HCEC 1CT (cell line): ENCODE results near the gene AMBP.
A peak's percentile ranks its signal among the peaks of the same experiment; 100 is the strongest.
"Not testable (repeated sequence)": the region's sequence is repeated elsewhere in the genome, so short reads cannot be mapped to it uniquely, and the experiment has no call there.

ENCODE experiments used
- DNase-seq: peaks from one replicate; pipeline ENCODE4 v3.0.0-alpha.2; 2017

Gene AMBP

DNA sequence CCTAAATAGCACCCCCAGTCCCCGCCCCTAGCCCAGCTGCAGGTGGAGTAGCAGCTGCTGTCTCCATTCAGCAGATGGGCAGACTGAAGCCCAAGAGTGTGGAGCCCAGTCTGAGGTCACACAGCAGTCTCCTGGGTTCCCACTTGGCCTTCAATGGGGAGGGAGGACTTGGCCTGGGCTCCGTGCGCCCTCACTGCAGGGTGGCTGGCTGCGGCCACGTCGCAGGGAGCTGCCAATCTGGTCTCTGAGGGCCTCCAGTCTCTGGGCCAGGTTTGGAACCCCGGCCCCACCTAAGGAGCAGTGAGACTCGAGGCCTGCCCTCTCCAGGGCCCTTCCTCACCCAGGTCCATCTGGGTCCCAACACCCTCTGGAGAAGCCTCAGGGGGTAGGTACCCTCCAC lies 13.6 kb upstream of the AMBP start:
- no peak for DNase-seq

DNA sequence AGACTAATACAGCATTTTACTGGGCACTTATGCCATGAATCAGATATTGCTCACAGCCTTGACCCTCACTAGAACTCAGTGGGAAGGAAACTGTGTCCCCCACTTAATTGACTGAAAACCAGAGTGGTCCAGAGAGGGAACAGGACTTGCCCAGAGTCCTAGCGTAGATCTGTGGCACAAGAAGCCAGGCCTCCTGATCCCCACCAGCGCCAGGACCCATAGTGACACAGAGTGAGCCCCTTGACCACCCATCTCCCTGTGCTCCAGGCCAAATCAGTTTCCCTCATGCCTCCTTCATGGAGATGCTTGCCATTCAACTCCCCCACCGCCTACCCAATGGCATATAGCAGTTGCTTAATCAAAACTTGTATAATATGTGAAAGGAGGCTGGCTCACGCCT lies 12.7 kb upstream of the AMBP start:
- no peak for DNase-seq

DNA sequence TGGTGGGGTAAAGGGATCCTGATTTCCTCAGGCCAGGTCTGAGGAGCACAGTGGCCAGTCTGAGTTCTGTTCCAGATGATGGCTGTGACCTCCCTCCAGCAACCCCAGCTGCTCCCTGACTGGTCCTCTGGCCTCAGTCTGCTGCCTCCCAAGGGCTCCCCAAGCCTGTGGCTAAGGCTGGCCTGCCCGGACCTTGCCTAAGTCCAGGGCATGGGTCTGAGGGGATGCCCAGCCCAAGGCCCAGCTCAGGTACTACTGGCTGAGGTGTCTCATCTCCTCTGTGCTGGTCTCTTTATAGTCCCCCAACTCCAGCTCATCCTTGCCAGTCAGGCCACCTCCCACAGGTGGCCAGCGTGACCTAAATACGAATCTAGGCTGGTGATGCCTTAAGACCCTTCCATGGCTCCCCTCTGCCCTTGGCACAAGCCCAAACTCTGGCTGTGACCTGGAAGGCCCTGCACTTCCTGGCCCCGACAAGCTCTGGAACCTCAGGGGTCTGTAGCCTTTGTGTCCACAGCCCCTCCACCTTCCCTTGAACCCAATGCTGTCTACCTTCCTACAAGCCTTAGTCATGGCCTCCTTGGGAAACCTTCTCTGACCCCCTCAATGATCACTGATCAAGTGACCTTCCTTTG lies 11.2 kb upstream of the AMBP start:
- DNase-seq: no peak

DNA sequence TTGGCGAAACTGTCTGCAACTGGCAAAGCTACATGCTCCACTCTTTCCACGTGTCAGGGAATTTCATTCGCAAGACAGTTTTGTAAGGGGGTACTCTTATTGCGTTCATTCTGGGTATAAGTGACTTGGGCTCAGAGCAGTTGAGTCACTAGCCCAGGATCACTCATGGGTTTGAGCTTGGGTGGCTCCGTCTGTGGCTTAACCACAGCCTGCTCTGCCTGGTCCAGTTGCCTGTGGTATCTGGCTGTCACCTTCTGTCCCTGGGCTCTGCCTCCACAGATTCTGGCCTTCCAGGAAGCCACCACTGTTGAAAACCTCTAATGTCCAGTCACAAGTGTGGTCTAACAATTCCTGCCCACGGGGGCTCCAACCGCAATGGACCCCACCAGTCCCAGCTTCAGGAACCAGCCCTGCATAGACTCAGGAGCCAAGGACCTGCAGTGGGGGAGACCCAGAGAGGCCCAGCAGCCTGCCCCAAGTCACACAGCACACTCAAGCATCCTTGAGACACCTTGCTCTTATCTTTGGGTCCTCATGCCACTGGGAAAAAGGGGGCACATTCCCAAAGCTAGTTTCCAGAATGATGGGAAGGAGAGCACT lies 10.6 kb upstream of the AMBP start:
- DNase-seq: no peak

DNA sequence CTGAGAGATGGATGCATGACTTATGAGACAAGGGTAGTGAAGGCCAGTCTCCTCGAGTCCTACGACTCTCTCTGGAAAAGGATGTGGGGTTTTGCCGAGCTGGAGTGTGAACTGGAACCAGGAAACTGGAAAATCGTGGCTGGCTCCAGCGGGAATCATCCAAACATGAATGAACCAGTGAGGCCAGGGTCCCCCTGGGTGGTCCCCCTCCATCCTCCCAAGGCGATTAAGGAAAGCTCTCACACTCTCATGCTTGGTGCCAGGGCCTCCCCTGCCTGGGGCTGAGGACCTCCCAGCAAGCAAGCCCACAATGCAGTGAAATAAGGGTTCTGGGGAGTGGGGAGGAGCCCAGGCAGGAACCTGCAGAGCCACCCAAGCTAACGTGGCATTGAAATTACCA lies 9.6 kb upstream of the AMBP start:
- no peak for DNase-seq

DNA sequence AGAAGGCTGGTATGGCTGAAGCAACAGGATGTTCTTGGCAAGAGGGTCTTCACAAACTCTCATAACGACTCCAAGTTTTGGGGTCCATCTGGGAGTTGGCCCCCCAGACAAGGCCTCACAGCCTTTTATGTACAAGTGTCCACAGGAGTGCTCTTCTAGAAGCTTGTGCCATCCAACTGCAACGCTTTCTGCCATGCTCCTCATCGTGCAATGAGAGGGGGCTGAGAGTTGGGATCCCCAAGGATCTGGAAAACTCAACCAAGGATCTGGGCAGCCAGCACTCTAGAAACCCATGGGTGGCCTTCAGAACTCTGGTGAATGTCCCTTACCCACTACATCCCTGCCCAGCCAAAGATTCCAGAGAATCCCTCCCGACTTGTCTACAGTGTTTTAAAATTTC lies 8.5 kb upstream of the AMBP start:
- no peak for DNase-seq

DNA sequence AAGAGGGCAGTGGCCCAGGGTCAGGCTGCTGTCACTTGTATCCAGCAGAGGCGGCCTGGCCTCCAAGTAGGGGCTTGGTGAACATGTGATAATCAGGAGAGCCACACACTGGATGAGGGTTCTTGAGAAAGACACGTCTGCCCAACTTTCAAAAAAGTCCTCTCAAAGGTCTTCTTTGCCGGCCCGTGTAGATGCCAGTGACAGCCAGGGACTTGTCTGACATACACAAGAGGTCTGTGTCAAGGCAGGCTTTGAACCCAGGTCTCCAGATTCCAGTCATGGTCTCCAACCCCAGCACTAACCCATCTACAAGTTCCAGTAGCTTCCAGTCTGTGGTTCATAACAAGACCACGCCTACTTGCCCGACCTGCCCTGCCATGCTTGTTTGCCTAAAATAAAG lies 7.9 kb upstream of the AMBP start:
- no peak for DNase-seq

DNA sequence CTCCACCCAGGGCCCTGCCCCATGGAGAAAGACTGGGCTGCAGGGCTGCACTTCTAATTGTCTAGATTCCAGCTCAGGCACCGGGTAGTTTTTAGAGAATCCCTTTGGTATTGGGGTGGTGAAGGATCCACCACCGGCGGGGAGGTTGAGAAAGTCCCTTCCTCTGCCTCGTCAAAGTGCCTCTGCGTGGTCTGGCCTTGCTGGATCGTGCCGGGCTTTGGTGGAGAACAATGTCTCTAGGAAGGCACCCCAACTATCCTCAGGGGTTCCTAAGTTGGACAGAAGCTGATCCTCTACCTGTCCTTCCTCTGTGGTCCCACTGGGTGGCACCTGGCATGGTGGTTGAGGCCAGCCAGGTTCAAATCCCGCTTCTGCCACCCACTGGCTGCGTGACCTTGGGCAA lies 7.3 kb upstream of the AMBP start:
- no peak for DNase-seq

DNA sequence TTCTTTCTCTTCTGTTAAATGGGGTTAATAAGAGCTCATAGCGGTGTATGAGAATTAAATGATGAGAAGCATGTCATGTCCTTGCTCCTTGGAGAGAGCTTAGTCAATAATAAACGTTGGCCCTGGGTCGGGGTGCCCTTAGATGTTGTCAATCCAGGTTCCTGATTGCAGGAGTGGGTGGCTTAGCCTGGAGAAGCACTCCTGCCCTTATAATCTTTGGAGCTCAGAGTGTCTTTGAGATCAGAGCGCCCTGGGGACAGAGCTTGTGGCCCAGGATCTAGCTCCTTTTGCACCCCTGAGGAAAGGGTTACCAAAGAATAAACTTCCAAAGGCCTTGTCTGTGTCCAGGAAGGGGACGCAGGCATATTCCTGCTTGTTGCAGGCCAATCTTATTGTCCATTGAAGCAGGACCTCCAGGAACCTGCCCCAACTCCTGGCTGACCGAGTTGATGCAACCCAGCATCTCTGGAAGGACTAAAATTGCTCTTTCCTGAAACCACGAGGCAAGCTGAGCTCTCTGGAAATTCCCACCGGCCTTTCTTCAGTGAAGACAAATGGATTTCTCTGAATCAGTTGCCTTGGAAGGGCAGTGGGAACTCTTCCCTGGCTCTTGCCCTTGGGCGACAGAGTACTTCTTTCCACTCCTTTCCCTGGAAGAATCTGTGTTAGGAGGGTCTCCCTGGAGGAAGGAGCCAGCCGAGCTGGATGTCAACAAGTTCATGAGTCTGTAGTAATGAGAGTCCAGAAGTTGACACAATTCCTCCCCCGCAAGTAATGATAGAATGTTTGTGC lies 6.4 kb upstream of the AMBP start:
- DNase-seq: no peak

DNA sequence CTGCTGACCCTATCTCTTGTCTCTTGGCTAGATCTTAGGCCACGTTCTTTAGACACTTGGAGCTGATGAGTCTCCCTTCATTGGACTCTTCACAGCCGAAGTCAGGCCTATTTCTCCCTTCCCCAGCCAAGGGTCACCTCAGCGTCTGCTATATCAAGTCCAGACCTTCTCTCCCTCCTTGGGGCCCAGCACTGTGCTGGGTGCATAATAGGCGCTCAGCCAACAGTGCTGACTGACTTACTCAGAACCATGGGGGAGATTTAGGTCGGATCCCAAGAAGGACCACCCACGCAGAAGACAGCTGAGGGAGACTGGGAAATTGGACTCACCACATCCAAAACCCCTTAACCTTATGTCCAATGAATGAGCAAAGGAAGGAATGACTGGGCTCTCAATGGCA lies 5.6 kb upstream of the AMBP start:
- no peak for DNase-seq

DNA sequence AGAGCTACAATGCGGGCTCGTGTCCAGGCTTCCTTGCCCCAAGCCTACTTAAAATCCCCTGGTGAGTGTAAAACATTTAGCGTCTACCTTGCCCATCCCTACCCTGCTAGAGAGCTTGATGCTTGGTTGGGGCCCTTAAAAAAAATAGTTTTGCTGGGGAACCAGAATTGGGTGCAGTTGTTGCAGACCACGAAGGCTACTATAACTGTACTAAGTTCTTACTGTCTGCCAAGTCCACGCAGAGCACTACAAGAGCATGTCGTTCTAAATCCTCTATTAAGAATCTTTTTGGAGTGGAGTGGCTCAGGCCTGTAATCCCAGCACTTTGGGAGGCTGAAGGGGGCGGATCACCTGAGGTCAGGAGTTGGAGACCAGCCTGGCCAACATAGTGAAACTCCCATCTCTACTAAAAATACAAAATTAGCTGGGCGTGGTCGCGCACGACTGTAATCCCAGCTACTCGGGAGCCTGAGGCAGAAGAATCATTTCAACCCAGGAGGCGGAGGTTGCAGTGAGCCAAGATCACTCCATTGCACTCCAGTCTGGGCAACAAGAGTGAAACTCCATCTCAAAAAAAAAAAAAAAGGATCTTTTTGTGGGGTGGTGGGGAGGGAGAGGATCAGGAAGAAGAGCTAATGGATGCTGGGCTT lies 4.8 kb upstream of the AMBP start:
- DNase-seq: not testable (repeated sequence)

DNA sequence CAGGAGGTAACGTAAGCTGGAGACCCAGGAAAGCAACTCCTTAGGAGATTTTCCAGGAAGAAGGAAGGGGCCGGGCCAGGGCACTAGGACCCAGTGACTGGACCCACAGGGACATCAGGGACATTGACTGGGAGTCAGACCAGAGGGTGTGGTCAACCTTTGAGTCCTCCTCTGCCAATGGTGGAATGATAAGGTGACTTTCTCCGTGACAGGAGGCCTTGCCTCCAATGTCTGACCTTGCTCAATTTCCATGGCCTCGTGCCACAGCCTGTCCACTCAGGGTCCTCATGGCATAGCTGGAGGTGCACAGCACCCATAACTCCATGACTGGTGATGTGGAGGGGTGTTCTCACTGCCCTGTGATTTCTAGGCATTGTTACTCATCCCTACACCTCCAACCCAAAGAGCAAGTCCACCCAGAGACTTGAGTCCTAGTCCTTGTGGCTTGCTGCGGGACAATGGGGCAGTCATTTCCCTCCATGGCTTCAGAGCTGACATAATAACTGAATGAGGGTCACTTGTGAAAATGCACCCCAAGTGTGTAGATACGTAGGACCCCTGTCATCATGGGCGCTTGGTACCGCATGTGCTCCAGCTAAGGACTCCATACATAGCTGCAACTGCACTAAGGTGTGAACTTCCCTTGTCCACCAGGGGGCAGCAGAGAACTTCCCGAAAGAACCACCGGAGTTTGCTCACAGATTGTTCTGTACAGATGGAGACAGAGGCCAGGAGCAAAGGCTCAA lies 4.1 kb upstream of the AMBP start:
- peak; percentile 74 for DNase-seq

DNA sequence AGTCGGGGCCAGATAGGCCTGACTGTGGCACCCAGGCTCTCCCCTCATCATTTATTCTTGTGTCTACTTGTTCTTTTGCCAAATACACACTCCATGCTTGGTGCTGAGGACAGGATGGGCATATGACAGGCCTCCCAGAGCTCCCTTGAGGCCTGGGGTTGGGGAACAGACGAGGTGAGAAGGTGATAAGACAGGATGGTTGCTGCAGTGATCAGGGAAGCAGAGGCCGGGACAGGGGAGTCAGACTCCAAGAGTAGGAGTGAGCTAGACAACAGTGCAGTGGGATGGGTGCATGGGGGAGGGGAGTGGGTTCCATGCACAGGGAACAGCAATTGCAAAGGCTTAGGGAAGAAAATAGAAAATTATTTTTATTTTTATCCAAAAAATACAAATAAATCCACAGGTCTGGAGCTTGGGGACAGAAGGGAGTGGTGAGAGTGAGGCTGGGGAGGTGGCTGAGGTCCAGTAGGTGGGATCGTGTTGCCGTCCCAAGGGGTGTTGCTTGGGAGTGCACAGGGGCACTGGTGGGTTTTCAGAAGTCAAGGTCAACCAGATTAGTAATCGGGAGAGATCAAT lies 3.4 kb upstream of the AMBP start:
- no peak for DNase-seq

DNA sequence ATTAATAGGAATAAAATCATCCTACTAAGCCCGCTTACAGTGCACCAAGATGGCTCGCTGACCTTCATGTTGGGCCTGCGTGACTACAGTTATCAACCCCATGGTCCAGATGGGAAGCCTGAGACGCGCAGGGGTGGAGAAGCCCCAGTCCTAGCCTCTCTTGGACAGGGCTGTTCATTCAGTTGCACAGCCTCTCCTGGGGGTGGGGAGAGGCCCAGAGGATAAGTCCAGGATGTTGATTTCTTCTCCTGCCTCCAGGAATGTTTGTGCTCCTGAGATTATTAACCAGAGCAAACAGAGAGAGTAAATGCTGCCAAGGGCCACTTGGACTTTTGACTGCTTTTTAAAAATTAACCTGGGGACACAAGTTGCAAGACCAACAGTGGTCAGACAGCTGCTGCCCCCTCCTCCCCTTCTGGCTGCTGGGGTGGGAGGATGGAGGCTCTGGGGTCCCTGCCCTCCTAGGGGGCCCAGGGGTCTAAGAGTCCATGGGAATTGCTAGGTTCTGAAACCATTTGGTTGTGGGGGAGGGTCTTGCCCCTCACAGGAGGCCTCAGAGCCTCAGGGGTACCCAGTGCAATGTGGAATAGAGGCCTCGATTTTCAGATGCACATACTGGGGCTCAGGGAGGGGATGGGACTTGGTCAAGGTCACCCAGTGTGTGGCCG lies 2.8 kb upstream of the AMBP start:
- no peak for DNase-seq

DNA sequence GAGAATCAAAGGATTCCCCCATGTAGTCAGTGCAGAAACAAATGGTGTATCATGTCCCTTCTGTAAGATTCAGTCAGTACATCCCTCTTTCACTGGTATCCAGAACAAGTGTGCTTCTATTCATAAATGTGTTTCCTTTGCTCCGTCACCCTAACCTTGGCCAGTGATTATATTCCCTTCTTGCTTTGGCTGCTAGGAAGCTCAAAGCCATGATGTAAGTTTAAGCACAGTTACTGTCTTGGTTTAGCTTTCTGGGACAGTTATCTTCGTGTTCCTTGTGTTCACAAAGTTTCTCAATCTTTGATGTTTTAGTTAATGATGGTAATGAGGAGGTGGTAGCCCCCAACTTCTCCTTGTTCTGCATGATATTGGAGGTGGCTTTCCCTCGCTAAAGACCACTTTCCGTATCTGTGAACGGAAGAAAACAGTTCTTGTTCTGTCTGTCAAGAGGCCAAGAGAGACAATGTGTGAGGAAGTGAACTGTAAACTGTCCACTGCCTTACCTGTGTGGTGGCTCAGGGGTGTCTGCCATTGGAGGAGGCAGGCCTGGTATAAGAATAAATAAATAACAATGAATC lies 2.2 kb upstream of the AMBP start:
- no peak for DNase-seq

DNA sequence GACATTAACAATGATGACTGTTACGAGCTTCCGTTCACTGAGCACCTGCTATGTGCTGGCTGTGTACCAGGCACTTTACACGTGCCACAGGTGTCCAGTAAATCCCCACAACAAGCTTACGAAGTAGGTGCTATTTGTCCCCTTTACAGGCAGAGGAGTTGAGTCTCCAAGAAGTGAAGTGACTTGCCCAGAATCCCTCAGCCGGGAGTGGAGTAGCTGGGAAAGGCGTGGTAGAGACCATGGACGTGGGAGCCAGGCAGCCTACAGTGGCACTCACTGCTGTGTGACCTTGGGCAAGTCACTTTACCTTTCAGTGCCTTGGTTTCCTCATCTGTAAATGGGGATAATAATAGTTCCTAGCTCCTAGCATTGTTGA lies 669 bp upstream of the AMBP start:
- DNase-seq: no peak

DNA sequence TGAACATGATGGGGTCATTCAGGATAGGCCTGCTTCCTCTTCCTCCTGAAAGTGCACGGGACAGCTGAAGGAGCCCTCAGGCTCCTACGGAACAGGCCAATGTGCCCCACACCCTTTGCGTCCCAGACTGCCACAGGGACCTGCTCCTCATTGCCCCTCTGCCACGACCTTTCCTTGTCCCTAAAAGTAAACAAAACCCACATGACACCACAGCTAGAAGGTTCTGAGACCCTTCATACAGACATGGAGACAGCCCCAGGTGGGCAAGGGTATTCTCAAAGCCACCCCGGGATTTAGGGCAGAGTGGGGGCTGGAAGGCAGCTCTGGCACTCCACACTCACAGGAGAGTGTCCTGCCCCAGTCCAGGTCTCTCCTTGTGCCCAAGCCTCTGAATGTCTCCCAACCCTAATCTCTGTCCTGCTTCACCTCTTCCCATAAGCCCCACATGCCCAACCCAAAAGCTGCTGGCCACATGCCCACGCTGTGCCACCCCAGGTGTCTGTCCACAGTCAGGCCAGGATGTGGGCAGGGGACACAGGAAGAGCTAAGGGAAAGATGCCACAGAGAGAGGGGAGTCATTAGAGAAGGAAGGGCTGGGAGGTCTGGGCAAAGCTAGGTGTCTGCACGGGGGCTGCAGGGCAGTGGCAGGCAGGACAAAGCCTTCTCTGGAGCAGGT lies 800 bp downstream of the AMBP start:
- no peak for DNase-seq

DNA sequence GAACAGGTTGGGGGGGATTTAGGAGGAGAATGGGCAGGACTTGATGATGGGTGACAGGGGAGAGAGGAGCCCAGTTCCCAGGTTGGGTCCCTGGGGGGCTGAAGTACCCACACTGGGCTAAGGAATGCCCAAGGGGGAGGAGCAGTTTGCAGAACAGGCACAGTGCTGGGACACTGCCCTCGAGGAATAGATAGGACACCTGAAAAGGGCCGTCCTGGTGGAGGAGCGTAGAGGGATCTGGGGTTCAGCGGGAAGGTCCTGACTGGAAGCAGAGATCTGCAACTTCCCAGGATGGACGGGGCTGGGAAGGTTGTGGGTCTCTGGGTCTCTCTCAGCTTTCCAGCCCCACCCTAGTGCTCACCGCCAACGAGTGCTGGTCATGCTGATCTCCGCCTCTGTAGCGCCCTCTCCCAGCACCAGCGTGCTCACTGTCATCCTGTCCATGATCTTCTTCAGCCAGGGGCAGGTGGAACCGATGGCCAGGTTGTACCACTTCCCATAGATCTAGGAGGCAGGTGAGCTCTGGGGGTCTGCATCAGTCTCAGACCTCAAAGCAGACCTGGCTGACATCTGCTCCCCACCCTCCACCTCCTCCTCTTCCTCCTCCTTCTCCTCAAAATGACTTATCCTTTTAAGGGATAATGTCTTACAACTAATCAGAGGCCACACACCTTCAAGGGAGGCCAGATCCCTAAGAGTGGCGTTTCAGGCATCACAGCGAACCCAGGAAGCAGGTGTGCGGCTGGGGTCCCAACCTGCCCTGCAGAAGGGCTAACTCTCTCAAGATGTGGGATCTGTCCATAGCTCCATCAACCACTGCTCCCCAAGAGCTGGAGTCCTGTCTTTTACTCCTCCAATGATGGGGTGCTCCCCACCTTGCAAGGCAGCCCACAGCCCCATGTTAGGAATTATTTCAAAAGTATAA lies 1.6 kb downstream of the AMBP start:
- DNase-seq: no peak

DNA sequence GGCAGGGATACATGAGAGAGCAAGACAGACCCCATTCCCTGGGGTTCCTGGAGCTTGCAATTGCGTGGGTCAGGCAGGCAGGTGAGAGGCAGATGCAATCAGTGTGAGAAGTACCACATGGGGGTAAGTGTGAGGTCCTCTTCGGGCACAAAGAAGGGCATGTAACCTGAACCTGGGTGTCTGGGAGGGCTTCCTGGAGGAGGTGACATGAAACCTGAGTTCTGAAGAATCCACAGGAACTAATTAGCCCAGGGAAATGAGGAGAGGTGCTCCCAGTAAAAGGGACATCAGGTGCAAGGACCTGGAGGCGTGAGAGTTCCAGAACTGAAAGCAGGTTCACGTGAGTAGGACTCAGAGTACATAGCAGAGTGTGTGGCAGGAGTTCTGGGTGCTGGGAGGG lies 2.5 kb downstream of the AMBP start:
- no peak for DNase-seq
